Prostate gland (tissue), 2 donors: Measurements from ENCODE around the gene PIMREG.

Source experiments
- CTCF ChIP-seq, 4 experiments: fragments of 200-600 bp in 2 of 4; fragments of 450-650 bp in 2 of 4; sonication (generic) in 2 of 4; IDR thresholded peaks; 1 replicate in 3 of 4; 2 replicates in 1 of 4; pipeline ENCODE4 v1.5.1; 2016 to 2019; ENCODE audit warnings: antibody characterized with exemption in 4 of 4, mild to moderate bottlenecking in 2 of 4, moderate library complexity in 2 of 4
- POLR2A ChIP-seq: fragments of 450-650 bp; IDR thresholded peaks from one replicate; pipeline ENCODE4 v1.6.1; 2016; ENCODE audit warnings: antibody characterized with exemption, mild to moderate bottlenecking
- POLR2AphosphoS5 ChIP-seq: sonication (generic); formaldehyde crosslinking; IDR thresholded peaks from one replicate; pipeline ENCODE4 v1.6.1; 2017; ENCODE audit warnings: antibody characterized with exemption

GRCh38 chr17:6480303-6480675 lies 36.0 kb downstream of the PIMREG start:
- TF ChIP-seq POLR2A (no peak), CTCF (IDR thresholded peaks at IDR 0.05) (no peak), POLR2AphosphoS5 (no peak)
